Astrocyte (in vitro differentiated cells and primary cell): ENCODE data around the gene RPL13. TPM values are rescaled to one million over a fixed set of nuclear protein-coding genes. Genes with fewer than 3 reads are reported as not detected.

Experiments
- DNase-seq: peaks from one replicate; pipeline ENCODE4 v3.0.0-alpha.2; 2010; ENCODE audit warnings: low read depth
- FAIRE-seq: peaks from 2 replicates; lab custom pipeline; 2011; peaks lifted over from hg19 to GRCh38; lab: Jason Lieb, UNC
- H2AFZ ChIP-seq: 2 replicates; pipeline ENCODE4 v1.6.0; 2012; ENCODE audit warnings: low read depth, low read length, inconsistent platforms
- H3K27ac ChIP-seq: 2 replicates; pipeline ENCODE4 v1.5.1; 2011; ENCODE audit warnings: low read depth, low read length, inconsistent platforms
- H3K27me3 ChIP-seq: 2 replicates; pipeline ENCODE4 v1.6.0; 2011; ENCODE audit warnings: low read length, inconsistent platforms; ENCODE audit not compliant: insufficient read depth
- H3K36me3 ChIP-seq: 2 replicates; pipeline ENCODE4 v1.5.1; 2011; ENCODE audit warnings: low read length, inconsistent platforms; ENCODE audit not compliant: insufficient read depth
- H3K4me1 ChIP-seq: 2 replicates; pipeline ENCODE4 v1.5.1; 2011; ENCODE audit warnings: low read length, inconsistent platforms; ENCODE audit not compliant: insufficient read depth
- H3K4me2 ChIP-seq: 2 replicates; pipeline ENCODE4 v1.6.0; 2012; ENCODE audit warnings: low read length, inconsistent platforms
- H3K4me3 ChIP-seq: 2 replicates; pipeline ENCODE4 v1.5.1; 2011; ENCODE audit warnings: low read depth, mild to moderate bottlenecking, low read length, inconsistent platforms; ENCODE audit not compliant: insufficient read depth
- H3K79me2 ChIP-seq: 2 replicates; pipeline ENCODE4 v1.6.0; 2012; ENCODE audit warnings: mild to moderate bottlenecking, low read length, inconsistent platforms; ENCODE audit not compliant: insufficient read depth
- H3K9ac ChIP-seq: 2 replicates; pipeline ENCODE4 v1.6.0; 2012; ENCODE audit warnings: mild to moderate bottlenecking, low read length, inconsistent platforms
- H3K9me3 ChIP-seq: 2 replicates; pipeline ENCODE4 v1.5.1; 2012; ENCODE audit warnings: low read depth, mild to moderate bottlenecking, low read length, inconsistent platforms; ENCODE audit not compliant: insufficient read depth
- H4K20me1 ChIP-seq: 2 replicates; pipeline ENCODE4 v1.6.0; 2012; ENCODE audit warnings: low read length, inconsistent platforms; ENCODE audit not compliant: insufficient read depth
- H3K27ac Mint-ChIP-seq: one replicate; pipeline ENCODE4 v1.8.0; 2021; ENCODE audit warnings: mild to moderate bottlenecking, mixed read lengths; ENCODE audit not compliant: unreplicated experiment
- H3K27me3 Mint-ChIP-seq: one replicate; pipeline ENCODE4 v1.8.0; 2021; ENCODE audit warnings: low read depth, mixed read lengths; ENCODE audit not compliant: unreplicated experiment
- H3K36me3 Mint-ChIP-seq: one replicate; pipeline ENCODE4 v1.8.0; 2021; ENCODE audit warnings: low read depth, mixed read lengths; ENCODE audit not compliant: unreplicated experiment
- H3K4me1 Mint-ChIP-seq: one replicate; pipeline ENCODE4 v1.8.0; 2021; ENCODE audit warnings: low read depth, mixed read lengths; ENCODE audit not compliant: unreplicated experiment
- H3K4me3 Mint-ChIP-seq: one replicate; pipeline ENCODE4 v1.8.0; 2021; ENCODE audit warnings: mild to moderate bottlenecking, moderate library complexity, mixed read lengths; ENCODE audit not compliant: unreplicated experiment
- H3K9me3 Mint-ChIP-seq: one replicate; pipeline ENCODE4 v1.8.0; 2021; ENCODE audit warnings: mild to moderate bottlenecking, mixed read lengths; ENCODE audit not compliant: unreplicated experiment
- CTCF ChIP-seq: IDR thresholded peaks from 2 replicates; pipeline ENCODE4 v1.5.1; 2011; ENCODE audit warnings: low read depth, mild to moderate bottlenecking, inconsistent platforms, low read length, moderate library complexity; ENCODE audit not compliant: insufficient read depth
- EZH2 ChIP-seq: IDR thresholded peaks from 2 replicates; pipeline ENCODE4 v1.6.1; 2012; ENCODE audit warnings: mild to moderate bottlenecking, low read length, inconsistent platforms; ENCODE audit not compliant: insufficient read depth
- total RNA-seq: library from RNA; stranded (reverse); gene quantifications from 2 replicates; pipeline ENCODE4 v1.2.1, GENCODE V29; 2021

Gene RPL13
- total RNA-seq, 1 donor from 2014 or later = 1,239 TPM

- no peak overlapping the region for H3K9ac ChIP-seq
- DNase-seq (no peak), FAIRE-seq (no peak)
- no peak for TF ChIP-seq CTCF
- Mint-ChIP-seq H3K4me3 (no peak overlapping the region), H3K36me3 (peaks cover 8% of the 10 kb centered on the region), H3K4me1 (no peaks in the 10 kb centered on the region), H3K27ac (no peak overlapping the region), H3K27me3 (no peaks in the 10 kb centered on the region), H3K9me3 (no peaks in the 10 kb centered on the region)
- H3K4me3 ChIP-seq = no peak overlapping the region
- H3K27ac ChIP-seq = no peak overlapping the region
- H3K79me2 ChIP-seq = peaks cover 48% of the 10 kb centered on the region
- H4K20me1 ChIP-seq = peaks cover 68% of the 10 kb centered on the region
- peaks cover 41% of the 10 kb centered on the region for H3K36me3 ChIP-seq
- H3K4me2 ChIP-seq = no peak overlapping the region
- peaks cover 14% of the 10 kb centered on the region for H3K4me1 ChIP-seq
- H2AFZ ChIP-seq = no peak overlapping the region
- H3K27me3 ChIP-seq = no peaks in the 10 kb centered on the region
- no peaks in the 10 kb centered on the region for H3K9me3 ChIP-seq
Measured at GRCh38 chr16:89534252-89534756, 26.2 kb upstream of the RPL13 start.

DNA sequence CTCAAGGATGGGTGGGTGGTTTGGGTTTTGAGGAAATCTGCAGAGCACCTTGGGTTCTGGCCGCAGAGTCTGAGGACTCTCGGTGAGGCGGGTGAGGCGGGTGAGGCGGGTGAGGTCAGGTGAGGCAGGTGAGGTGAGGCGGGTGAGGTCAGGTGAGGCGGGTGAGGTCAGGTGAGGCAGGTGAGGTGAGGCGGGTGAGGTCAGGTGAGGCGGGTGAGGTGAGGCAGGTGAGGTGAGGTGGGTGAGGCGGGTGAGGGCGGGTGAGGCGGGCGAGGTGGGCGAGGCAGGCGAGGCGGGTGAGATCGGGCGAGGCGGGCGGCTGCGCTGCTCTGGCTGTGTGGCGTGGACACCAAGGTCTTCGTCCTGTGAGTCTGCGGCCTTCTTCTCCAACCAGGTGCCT is 24.1 kb upstream of the RPL13 start:
- H3K4me2 ChIP-seq = no peak overlapping the region
- H3K36me3 Mint-ChIP-seq = peaks cover 13% of the 10 kb centered on the region
- FAIRE-seq (no peak), DNase-seq (no peak)
- H4K20me1 ChIP-seq = peaks cover 67% of the 10 kb centered on the region
- no peaks in the 10 kb centered on the region for H3K27me3 ChIP-seq
- H3K27me3 Mint-ChIP-seq = no peaks in the 10 kb centered on the region
- peaks cover 31% of the 10 kb centered on the region for H3K36me3 ChIP-seq
- TF ChIP-seq CTCF = no peak
- TF ChIP-seq EZH2 = no peak
- H3K4me3 Mint-ChIP-seq = no peak overlapping the region
- no peak overlapping the region for H3K4me3 ChIP-seq
- H3K27ac Mint-ChIP-seq = no peak overlapping the region
- no peak overlapping the region for H3K9ac ChIP-seq
- no peak overlapping the region for H3K27ac ChIP-seq
- no peak overlapping the region for H2AFZ ChIP-seq
- H3K4me1 ChIP-seq = peaks cover 14% of the 10 kb centered on the region
- no peaks in the 10 kb centered on the region for H3K9me3 Mint-ChIP-seq
- peaks cover 47% of the 10 kb centered on the region for H3K79me2 ChIP-seq
- no peaks in the 10 kb centered on the region for H3K9me3 ChIP-seq
- no peaks in the 10 kb centered on the region for H3K4me1 Mint-ChIP-seq

GRCh38 chr16:89536886-89537548 is 23.5 kb upstream of the RPL13 start:
- Histone ChIP-seq H3K9me3 (no peaks in the 10 kb centered on the region), H3K27me3 (no peaks in the 10 kb centered on the region), H3K36me3 (peaks cover 26% of the 10 kb centered on the region), H2AFZ (no peak overlapping the region), H3K27ac (peak overlapping the region; percentile 2), H3K4me1 (peaks cover 14% of the 10 kb centered on the region), H3K9ac (no peak overlapping the region), H3K79me2 (peaks cover 47% of the 10 kb centered on the region), H4K20me1 (peaks cover 73% of the 10 kb centered on the region), H3K4me3 (no peak overlapping the region), H3K4me2 (no peak overlapping the region)
- Mint-ChIP-seq H3K4me1 (no peaks in the 10 kb centered on the region), H3K4me3 (no peak overlapping the region), H3K36me3 (peaks cover 13% of the 10 kb centered on the region), H3K9me3 (no peaks in the 10 kb centered on the region), H3K27me3 (no peaks in the 10 kb centered on the region), H3K27ac (no peak overlapping the region)
- TF ChIP-seq EZH2 = no peak
- FAIRE-seq (no peak), DNase-seq (no peak)
